NCI-H146 (cell line): ENCODE results near the gene TP53TG5.

Source experiments
- DNase-seq: peaks from one replicate; lab custom pipeline; 2025; lab: John Stamatoyannopoulos, UW

Gene TP53TG5

DNA sequence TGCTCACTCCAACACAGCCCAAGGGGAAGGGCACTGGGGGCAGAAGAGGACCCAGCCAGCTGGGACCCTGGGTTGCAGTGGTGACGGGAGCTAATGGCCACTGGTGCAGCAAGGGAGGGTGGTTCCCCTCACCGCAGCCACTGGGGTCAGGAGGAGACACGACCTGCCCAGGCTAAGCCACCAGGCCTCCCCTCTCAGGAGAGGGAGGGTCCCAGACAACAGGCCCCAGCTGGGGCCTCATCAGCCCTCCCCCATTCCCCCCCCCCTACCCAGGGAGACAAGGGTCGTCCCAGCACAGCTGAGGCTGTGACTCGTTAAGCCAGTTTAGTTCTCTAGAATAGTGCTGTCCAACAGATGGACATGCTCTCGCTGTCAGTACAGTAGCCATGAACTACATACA is 52.8 kb downstream of the TP53TG5 start:
- DNase-seq, result no peak

GRCh38 chr20:45323731-45324130 is 54.4 kb downstream of the TP53TG5 start:
- no peak for DNase-seq

DNA sequence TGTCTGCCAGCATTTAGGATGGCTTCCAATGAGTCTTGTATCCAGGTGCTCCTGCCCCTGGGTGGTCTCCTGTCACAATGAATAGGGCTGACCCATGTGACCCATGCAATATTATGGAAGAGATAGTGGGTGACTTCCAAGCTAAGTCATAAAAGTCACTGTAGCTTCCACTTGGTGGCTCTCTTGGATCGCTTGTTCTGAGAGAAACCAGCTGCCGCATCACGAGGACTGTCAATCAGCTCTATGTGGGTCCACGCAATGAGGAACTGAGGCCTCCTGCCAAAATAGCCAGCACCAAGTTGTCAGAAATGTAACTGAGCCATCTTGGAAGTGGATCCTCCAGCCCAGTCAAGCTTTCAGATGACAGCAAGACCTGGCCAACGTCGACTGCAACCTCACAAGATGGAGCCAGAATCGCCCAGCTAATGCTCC is 55.2 kb downstream of the TP53TG5 start:
- peak; percentile 54 for DNase-seq
